Mucosa of descending colon (tissue), 3 donors: Measurements from ENCODE around the gene TNS1. TPM values are rescaled to one million over a fixed set of nuclear protein-coding genes. Genes with fewer than 3 reads are reported as not detected.

ENCODE experiments used
- ATAC-seq: fragments of 200-7000 bp; cut with Tn5 transposase; one replicate; pipeline ENCODE4 v1.9.1; 2020; ENCODE audit warnings: mild to moderate bottlenecking, moderate library complexity
- DNase-seq, 3 donors: peaks; one replicate each; pipeline ENCODE4 v3.0.0-alpha.2; 2020
- H3K36me3 ChIP-seq: fragments of 200-600 bp; one replicate; pipeline ENCODE4 v1.8.0; 2021; ENCODE audit warnings: low read depth, mild to moderate bottlenecking
- H3K4me1 ChIP-seq: fragments of 200-600 bp; one replicate; pipeline ENCODE4 v1.8.0; 2021; ENCODE audit warnings: low read depth, mild to moderate bottlenecking
- H3K4me3 ChIP-seq: fragments of 200-600 bp; one replicate; pipeline ENCODE4 v1.8.0; 2021; ENCODE audit warnings: mild to moderate bottlenecking
- H3K9me3 ChIP-seq: fragments of 200-600 bp; one replicate; pipeline ENCODE4 v1.8.0; 2021; ENCODE audit warnings: mild to moderate bottlenecking
- intact Hi-C, 2 donors: fragments of 100-400 bp; cut with DNase I in 1 of 2; cut with micrococcal nuclease in 1 of 2; formaldehyde crosslinking; loops; one replicate each; pipeline versions ENCODE4 v1.11.0 to v1.11.1; 2022; cut with DNase I, micrococcal nuclease
- total RNA-seq, 3 donors: library from RNA; stranded (reverse); fragmentation: NEBNext Ultra II Directional in 2 of 3; extraction: Animal tissue kit (Norgen Biotek cat#: 25700) in 2 of 3; gene quantifications; one replicate each; pipeline versions ENCODE4 v1.2.1 to v1.2.4, GENCODE V29; 2021 to 2023
- TF ChIP-seq, protein P1 (sequence below): fragments of 200-600 bp; IDR thresholded peaks from one replicate; pipeline ENCODE4 v1.8.0; 2022; ENCODE audit warnings: antibody characterized with exemption, mild to moderate bottlenecking
- donor health status: DM: no; HTN: no; CAD: no; lungs with moderate emphysema.
- donor health status: DM: no; HTN: no; CAD: no.
- donor health status: DM: no; HTN: yes; CAD: no.

Gene TNS1
- total RNA-seq, 3 donors from 2014 or later, result 43.8 to 1,458 (median 121) TPM

DNA sequence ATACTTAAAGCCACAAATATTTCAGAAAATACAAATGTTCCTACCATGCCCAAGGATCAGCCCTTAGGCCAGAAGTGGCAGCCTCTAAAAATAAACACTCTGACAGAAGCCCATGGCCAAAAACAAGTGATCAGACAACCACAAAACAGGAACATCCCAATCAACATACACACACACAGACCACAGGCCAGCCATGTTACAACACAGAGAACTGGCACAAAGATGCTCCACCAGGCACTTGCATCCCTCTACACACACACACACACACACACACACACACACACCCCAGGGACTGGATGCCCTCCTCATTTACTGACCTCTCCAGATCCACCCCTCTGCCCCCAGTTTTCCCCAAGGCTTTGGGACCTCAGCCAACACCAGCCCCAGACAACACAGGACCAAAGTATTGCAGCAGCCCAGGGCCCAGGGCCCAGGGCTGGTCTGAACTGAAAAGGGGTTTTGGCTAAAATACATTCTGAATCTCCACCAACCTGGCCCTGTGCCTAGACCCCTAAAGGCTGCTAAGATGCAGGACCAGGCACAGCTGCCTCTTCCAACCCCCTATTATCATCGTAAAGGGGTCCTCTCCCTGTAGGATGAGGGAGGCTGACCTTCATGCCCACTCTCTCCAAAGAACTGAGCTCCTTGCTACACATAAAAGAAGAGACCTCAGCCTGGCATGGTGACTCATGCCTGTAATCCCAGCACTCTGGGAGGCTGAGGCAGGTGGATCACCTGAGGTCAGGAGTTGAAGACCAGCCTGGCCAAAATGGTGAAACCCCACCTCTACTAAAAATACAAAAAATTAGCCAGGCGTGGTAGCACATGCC is 151.4 kb downstream of the TNS1 start:
- ATAC-seq (peak; percentile 36), DNase-seq (peak in 1 of 3 donors; percentile 23)
- intact Hi-C loops, result no loop called here
- H3K9me3 ChIP-seq, result no peaks in the 10 kb centered on the region
- H3K4me1 ChIP-seq, result peaks cover 2% of the 10 kb centered on the region
- no peak overlapping the region for H3K4me3 ChIP-seq
- TF ChIP-seq, protein P1, sequence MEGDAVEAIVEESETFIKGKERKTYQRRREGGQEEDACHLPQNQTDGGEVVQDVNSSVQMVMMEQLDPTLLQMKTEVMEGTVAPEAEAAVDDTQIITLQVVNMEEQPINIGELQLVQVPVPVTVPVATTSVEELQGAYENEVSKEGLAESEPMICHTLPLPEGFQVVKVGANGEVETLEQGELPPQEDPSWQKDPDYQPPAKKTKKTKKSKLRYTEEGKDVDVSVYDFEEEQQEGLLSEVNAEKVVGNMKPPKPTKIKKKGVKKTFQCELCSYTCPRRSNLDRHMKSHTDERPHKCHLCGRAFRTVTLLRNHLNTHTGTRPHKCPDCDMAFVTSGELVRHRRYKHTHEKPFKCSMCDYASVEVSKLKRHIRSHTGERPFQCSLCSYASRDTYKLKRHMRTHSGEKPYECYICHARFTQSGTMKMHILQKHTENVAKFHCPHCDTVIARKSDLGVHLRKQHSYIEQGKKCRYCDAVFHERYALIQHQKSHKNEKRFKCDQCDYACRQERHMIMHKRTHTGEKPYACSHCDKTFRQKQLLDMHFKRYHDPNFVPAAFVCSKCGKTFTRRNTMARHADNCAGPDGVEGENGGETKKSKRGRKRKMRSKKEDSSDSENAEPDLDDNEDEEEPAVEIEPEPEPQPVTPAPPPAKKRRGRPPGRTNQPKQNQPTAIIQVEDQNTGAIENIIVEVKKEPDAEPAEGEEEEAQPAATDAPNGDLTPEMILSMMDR, result no peak
- H3K36me3 ChIP-seq, result peaks cover 2% of the 10 kb centered on the region

- Histone ChIP-seq H3K9me3 (no peaks in the 10 kb centered on the region), H3K4me1 (peaks cover 2% of the 10 kb centered on the region), H3K36me3 (peaks cover 2% of the 10 kb centered on the region), H3K4me3 (no peak overlapping the region)
- intact Hi-C loops, result no loop called here
- no peak for ATAC-seq
- no peak for DNase-seq
- TF ChIP-seq, protein P1, result no peak
Measured at GRCh38 chr2:217849154-217849975, 153.4 kb downstream of the TNS1 start.

DNA sequence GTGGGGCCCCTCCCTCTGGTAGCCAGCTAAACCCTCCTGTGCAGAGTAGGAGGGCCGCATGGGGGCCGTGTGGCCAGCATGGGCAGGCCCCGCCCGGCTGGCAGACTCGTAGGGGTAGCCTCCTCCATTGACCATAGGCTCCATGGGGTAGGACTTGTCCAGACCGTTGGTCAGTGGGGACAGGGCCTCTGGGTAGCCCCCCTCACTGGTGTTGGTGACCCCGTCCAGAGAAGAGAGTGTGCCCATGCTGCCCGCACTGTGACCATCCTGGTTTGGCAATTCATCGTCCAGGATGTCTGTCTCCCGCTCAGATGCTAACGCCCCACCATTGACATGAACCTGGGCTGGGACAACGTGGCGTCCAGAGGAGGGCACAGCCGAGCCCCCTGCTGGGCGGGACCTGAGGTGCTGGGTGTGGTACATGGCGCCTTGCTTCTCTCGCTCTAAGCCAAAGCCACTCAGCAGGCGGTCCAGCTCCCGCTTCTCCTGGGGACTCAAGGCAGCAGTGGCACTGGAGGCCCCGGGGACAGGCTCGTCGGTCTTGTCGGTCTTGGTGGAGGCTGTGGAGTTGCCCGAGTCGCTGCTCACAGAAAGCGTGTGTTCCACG is 154.3 kb downstream of the TNS1 start:
- no peak overlapping the region for H3K4me3 ChIP-seq
- H3K36me3 ChIP-seq, result peaks cover 2% of the 10 kb centered on the region
- H3K4me1 ChIP-seq, result peaks cover 2% of the 10 kb centered on the region
- H3K9me3 ChIP-seq, result no peaks in the 10 kb centered on the region
- TF ChIP-seq, protein P1, result no peak
- intact Hi-C loops, result no loop called here
- ATAC-seq (no peak), DNase-seq (no peak)

DNA sequence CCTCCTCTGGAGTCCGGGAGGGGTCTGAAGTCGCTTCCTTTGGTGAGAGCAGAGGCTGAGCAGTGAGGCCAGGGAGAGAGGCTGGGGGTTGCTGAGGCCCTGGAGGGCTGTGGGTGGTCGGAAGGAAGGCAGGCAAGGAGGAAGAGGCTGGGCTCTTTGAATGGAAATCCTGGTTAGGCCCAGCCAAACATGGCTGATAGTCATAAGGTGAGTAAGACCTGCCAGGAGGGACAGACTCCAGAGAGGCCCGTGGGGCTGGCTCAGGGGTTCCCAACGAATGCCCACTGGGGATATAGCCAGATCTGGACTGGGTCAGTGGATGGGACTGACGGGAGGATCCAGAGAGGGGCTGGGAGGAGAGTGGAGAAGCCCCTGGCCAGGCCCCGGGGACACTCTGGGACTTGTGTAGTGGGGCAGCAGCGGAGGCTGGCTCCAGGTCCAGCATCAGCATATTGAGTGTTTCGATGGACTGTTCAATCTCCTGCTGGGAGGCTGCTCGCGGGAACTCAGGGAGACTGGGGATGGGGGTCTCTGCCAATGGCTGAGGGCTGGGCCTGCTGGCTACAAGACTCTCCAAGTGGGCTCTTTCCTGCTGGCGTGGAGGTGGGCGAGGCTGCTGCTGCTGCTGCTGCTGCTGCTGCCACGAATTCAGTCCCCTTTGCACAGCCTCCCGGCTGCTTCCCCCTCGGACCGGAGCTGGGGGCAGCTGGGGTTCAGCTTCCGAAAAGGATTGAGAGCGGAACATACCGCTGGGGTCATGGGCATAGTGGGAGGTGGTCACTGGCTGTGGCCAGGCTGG is 155.0 kb downstream of the TNS1 start:
- Histone ChIP-seq H3K4me3 (no peak overlapping the region), H3K4me1 (peaks cover 2% of the 10 kb centered on the region), H3K9me3 (no peaks in the 10 kb centered on the region), H3K36me3 (peaks cover 2% of the 10 kb centered on the region)
- intact Hi-C loops, result no loop called here
- DNase-seq (no peak), ATAC-seq (no peak)
- TF ChIP-seq, protein P1, result no peak

- no peak for ATAC-seq
- Histone ChIP-seq H3K9me3 (no peaks in the 10 kb centered on the region), H3K4me3 (no peak overlapping the region), H3K4me1 (peaks cover 2% of the 10 kb centered on the region), H3K36me3 (peaks cover 2% of the 10 kb centered on the region)
- intact Hi-C loops, result no loop called here
- TF ChIP-seq, protein P1, result no peak
- DNase-seq, result no peak
Measured at GRCh38 chr2:217847115-217847514, 155.7 kb downstream of the TNS1 start.
